ENCODE measurements around the gene VTI1A. TPM values are rescaled to one million over a fixed set of nuclear protein-coding genes. Genes with fewer than 3 reads are reported as not detected.

VTI1A gene
- total and polyA plus RNA-seq, 2 of the 13 experiments (the other 11 are each of a cell fraction or from before 2014, with no cell fraction given), result 11.7 to 32.7 TPM

- Histone ChIP-seq H3K9ac (ENCODE audit: insufficient read depth, low read depth, low read length) (no peak overlapping the region), H3K27me3 (ENCODE audit: control insufficient read depth in 1 of 2, insufficient read depth in 2 of 2, low read length in 2 of 2) (no peaks in the 10 kb centered on the region), H3K4me1 (ENCODE audit: insufficient read depth, low read length) (peaks cover 17% of the 10 kb centered on the region), H3K4me2 (ENCODE audit: low read depth, low read length) (no peak overlapping the region), H4K20me1 (ENCODE audit: insufficient read depth, low read length) (no peaks in the 10 kb centered on the region), H3K9me3 (ENCODE audit: low read length) (no peaks in the 10 kb centered on the region), H3K79me2 (ENCODE audit: insufficient read depth, low read length) (no peaks in the 10 kb centered on the region), H3K36me3 (replicated peaks in 1 of 2; ENCODE audit: control insufficient read depth in 1 of 2, insufficient read depth in 2 of 2, low read length in 2 of 2) (no peaks in the 10 kb centered on the region; a peak in 1 of 5 replicates), H3K4me3 (replicated peaks in 1 of 3; ENCODE audit: insufficient read depth in 1 of 3, low read depth in 2 of 3, low read length in 3 of 3) (no peak overlapping the region), H2AFZ (ENCODE audit: low read length) (no peak overlapping the region), H3K27ac (ENCODE audit: extremely low read length, insufficient read depth, low read length) (no peak overlapping the region)
- ChIA-PET POLR2A (no interaction called here), CTCF (ENCODE audit: low intra/inter-chr PET ratio, low total read pairs) (no interaction called here)
- TF ChIP-seq ELK4 (CRISPR knock-in tag; IDR thresholded peaks at IDR 0.05; ENCODE audit: borderline replicate concordance), result no peak
- intact Hi-C loops (cut with micrococcal nuclease; ENCODE audit: unreplicated experiment), result no loop called here
- ATAC-seq (no peak), DNase-seq (ENCODE audit: low spot score) (no peak), FAIRE-seq (no peak)
- in situ Hi-C loops (cut with HindIII; ENCODE audit: extremely low pct_ligation_motif_present, low pct_unique_long_range_greater_than_20kb), result no loop called here
- BruUV-seq (replicated peaks), result no TSS peak
- WGBS (ENCODE audit: low lambda C conversion rate), result 95% methylated on average over 6 of the region's 6 CpGs
These were observed 259.6 kb downstream of the VTI1A start for GRCh38 chr10:112706577-112706976.

GRCh38 chr10:112708461-112708860, 261.4 kb downstream of the VTI1A start:
- peaks cover 8% of the 10 kb centered on the region; the same call in 1 of the 2 replicates for H3K4me1 ChIP-seq (ENCODE audit: insufficient read depth, low read length)
- ChIA-PET POLR2A (interaction anchor here (0.9 to 1.2 kb wide), 2 partner anchors 13 to 31 kb away, joined by 3 to 4 read pairs; no protein-coding TSS in a partner anchor), CTCF (ENCODE audit: low intra/inter-chr PET ratio, low total read pairs) (no interaction called here)
- TF ChIP-seq ZNF776 (CRISPR knock-in tag; IDR thresholded peaks at IDR 0.05), result no peak
- TF ChIP-seq ASH2L (IDR thresholded peaks at IDR 0.05; ENCODE audit: insufficient read length, low read depth, low read length), result no peak
- TF ChIP-seq E2F2 (CRISPR knock-in tag; IDR thresholded peaks at IDR 0.05; ENCODE audit: borderline replicate concordance), result no peak
- no peak for TF ChIP-seq ARNTL (CRISPR knock-in tag; IDR thresholded peaks at IDR 0.05)
- TF ChIP-seq ZNF687 (CRISPR knock-in tag; IDR thresholded peaks at IDR 0.05), result no peak
- TF ChIP-seq RBM39 (IDR thresholded peaks at IDR 0.05; ENCODE audit: low read depth, low read length, poor library complexity, severe bottlenecking), result no peak
- TF ChIP-seq GTF2F1 (IDR thresholded peaks at IDR 0.05; ENCODE audit: low read length), result no peak
- no peak for TF ChIP-seq CSRNP1 (CRISPR knock-in tag; IDR thresholded peaks at IDR 0.05)
- no peak for TF ChIP-seq BCL6 (CRISPR knock-in tag; IDR thresholded peaks at IDR 0.05)

More at GRCh38 chr10:112708461-112708860, 261.4 kb downstream of the VTI1A start:
- in situ Hi-C loops (cut with HindIII; ENCODE audit: extremely low pct_ligation_motif_present, low pct_unique_long_range_greater_than_20kb), result no loop called here
- H3K4me2 ChIP-seq (ENCODE audit: low read depth, low read length), result no peak overlapping the region
- intact Hi-C loops (cut with micrococcal nuclease; ENCODE audit: unreplicated experiment), result no loop called here
- FAIRE-seq, result no peak
- no peak overlapping the region for H2AFZ ChIP-seq (ENCODE audit: low read length)
- WGBS (ENCODE audit: low lambda C conversion rate), result 96% methylated on average over 5 of the region's 5 CpGs
- no peaks in the 10 kb centered on the region for H3K9me3 ChIP-seq (ENCODE audit: low read length)
- H3K27ac ChIP-seq (ENCODE audit: extremely low read length, insufficient read depth, low read length), result no peak overlapping the region
- no peaks in the 10 kb centered on the region for H4K20me1 ChIP-seq (ENCODE audit: insufficient read depth, low read length)
- no peaks in the 10 kb centered on the region for H3K27me3 ChIP-seq (ENCODE audit: control insufficient read depth in 1 of 2, insufficient read depth in 2 of 2, low read length in 2 of 2)
- ATAC-seq, result no peak
- H3K9ac ChIP-seq (ENCODE audit: insufficient read depth, low read depth, low read length), result no peak overlapping the region
- no peak overlapping the region for H3K4me3 ChIP-seq (replicated peaks in 1 of 3; ENCODE audit: insufficient read depth in 1 of 3, low read depth in 2 of 3, low read length in 3 of 3)
- no peaks in the 10 kb centered on the region for H3K79me2 ChIP-seq (ENCODE audit: insufficient read depth, low read length)
- no peaks in the 10 kb centered on the region; a peak in 1 of 5 replicates for H3K36me3 ChIP-seq (replicated peaks in 1 of 2; ENCODE audit: control insufficient read depth in 1 of 2, insufficient read depth in 2 of 2, low read length in 2 of 2)
- BruUV-seq (replicated peaks), result no TSS peak
- no peak for DNase-seq (ENCODE audit: low spot score)

All from HepG2 (cell line).